GM12872 (cell line): ENCODE data around the gene SIX1.

Experiments used
- CTCF ChIP-seq: IDR thresholded peaks from 3 replicates; pipeline ENCODE4 v1.5.1; 2011; ENCODE audit warnings: low read depth, mild to moderate bottlenecking, low read length, moderate library complexity; ENCODE audit not compliant: insufficient read depth

SIX1 gene

GRCh38 chr14:60679566-60680258, 30.4 kb upstream of the SIX1 start:
- no peak for TF ChIP-seq CTCF

GRCh38 chr14:60677701-60678100, 28.4 kb upstream of the SIX1 start:
- no peak for TF ChIP-seq CTCF

- no peak for TF ChIP-seq CTCF
Observed at GRCh38 chr14:60670989-60671388, 21.7 kb upstream of the SIX1 start.

- no peak for TF ChIP-seq CTCF
Observed at GRCh38 chr14:60668431-60669112, 19.3 kb upstream of the SIX1 start.

GRCh38 chr14:60665177-60665550, 15.9 kb upstream of the SIX1 start:
- TF ChIP-seq CTCF, result no peak

- no peak for TF ChIP-seq CTCF
Observed at GRCh38 chr14:60662982-60663381, 13.7 kb upstream of the SIX1 start.

GRCh38 chr14:60661721-60662120, 12.4 kb upstream of the SIX1 start:
- TF ChIP-seq CTCF, result no peak
